ENCODE data around the gene HSF2BP. TPM values are rescaled to one million over a fixed set of nuclear protein-coding genes. Genes with fewer than 3 reads are reported as not detected.
"Not testable (repeated sequence)": the region's sequence is repeated elsewhere in the genome, so short reads cannot be mapped to it uniquely, and the experiment has no call there.

Gene HSF2BP
- total RNA-seq, 3 donors from 2014 or later, result 1.7 to 2.1 (median 1.9) TPM

- H3K4me1 Mint-ChIP-seq (ENCODE audit: low read depth); H3K27me3 Mint-ChIP-seq (ENCODE audit: low read depth); H3K9me3 Mint-ChIP-seq; H3K36me3 Mint-ChIP-seq (ENCODE audit: insufficient read depth); DNase-seq; H3K4me3 Mint-ChIP-seq; ATAC-seq: not testable (repeated sequence)
Measured at GRCh38 chr21:43595769-43596168, 63.5 kb downstream of the HSF2BP start.

DNA sequence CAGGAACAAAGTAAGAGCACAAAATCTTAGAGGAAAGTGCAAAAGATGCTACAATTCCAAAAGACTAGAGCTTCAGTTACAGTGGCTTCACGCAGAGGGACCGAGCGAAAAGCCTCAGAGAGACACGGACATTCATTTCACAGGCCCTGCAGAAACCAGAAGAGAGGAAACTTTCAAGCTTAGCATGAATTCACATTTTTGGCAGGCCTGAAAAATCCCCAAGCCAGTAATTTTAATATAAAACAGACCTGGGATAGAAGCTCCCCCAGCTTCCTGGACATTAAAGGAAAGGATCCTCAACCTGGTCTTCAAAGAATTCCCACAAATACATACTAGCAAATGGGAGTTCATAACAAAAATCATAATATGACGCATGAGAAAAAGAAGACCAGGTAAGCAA is 66.2 kb downstream of the HSF2BP start:
- H3K27me3 Mint-ChIP-seq (ENCODE audit: low read depth), result peaks cover 3% of the 10 kb centered on the region
- DNase-seq (no peak), ATAC-seq (no peak)
- no peak overlapping the region for H3K4me3 Mint-ChIP-seq
- no peaks in the 10 kb centered on the region for H3K9me3 Mint-ChIP-seq
- H3K4me1 Mint-ChIP-seq (ENCODE audit: low read depth), result no peaks in the 10 kb centered on the region
- H3K36me3 Mint-ChIP-seq (ENCODE audit: insufficient read depth), result no peaks in the 10 kb centered on the region

DNA sequence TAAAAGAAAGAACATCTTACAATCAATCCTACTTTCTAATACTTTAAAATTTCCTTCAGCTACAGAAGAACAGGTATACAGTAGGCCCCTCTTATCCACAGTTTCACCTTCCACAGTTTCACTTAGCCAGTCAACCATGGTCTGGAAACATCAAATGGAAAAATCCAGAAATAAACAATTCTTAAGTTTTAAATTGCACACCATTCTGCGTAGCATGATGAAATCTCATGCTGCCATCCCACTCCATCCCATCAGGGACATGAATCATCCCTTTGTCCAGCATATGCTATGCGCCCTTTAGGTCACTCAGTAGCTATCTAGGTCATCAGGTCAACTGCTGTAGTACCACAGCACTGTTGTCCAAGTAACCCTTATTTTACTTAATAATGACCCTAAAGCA is 67.7 kb downstream of the HSF2BP start:
- no peak for ATAC-seq
- peaks cover 2% of the 10 kb centered on the region for H3K27me3 Mint-ChIP-seq (ENCODE audit: low read depth)
- no peaks in the 10 kb centered on the region for H3K36me3 Mint-ChIP-seq (ENCODE audit: insufficient read depth)
- H3K9me3 Mint-ChIP-seq, result no peaks in the 10 kb centered on the region
- no peak for DNase-seq
- H3K4me3 Mint-ChIP-seq, result no peak overlapping the region
- H3K4me1 Mint-ChIP-seq (ENCODE audit: low read depth), result no peaks in the 10 kb centered on the region

DNA sequence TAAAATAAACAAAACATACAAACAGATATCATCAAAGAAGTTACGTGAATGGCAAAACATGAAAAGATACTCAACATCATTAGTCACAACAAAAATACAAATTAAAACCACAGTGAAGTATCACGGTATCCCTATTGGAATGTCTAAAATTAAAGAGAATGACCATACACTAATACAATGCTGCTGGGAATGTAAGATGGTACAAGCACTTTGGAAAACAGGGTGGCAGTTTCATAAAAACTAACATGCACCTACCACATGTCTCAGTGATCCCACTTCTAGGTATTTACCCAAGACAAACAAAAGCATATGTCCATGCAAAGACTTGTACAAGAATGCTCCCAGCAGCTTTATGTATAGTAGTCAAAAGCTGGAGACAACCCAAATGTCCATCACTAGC is 69.1 kb downstream of the HSF2BP start:
- no peak for DNase-seq
- Mint-ChIP-seq H3K27me3 (ENCODE audit: low read depth) (peaks cover 5% of the 10 kb centered on the region), H3K4me3 (no peak overlapping the region), H3K9me3 (no peaks in the 10 kb centered on the region), H3K36me3 (ENCODE audit: insufficient read depth) (no peaks in the 10 kb centered on the region), H3K4me1 (ENCODE audit: low read depth) (no peaks in the 10 kb centered on the region)
- no peak for ATAC-seq

DNA sequence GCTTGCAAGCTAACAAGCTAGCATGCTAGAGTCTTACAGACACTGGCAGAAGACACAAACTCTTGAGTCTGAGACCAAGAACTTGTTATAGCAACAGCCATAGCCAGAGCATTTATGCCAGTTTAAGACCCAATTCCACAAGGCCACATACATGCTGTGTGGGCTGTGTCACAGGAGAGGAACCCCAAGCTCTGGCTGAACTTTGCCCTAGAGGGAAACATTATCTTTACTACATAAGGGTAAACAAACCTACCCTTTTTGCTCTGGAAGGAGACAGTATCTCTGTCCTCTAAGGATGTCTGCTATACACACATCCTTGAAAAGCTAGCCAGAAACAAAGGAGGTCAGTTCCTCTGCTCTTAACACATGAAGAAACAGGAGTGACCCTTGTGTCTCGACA is 70.3 kb downstream of the HSF2BP start:
- Mint-ChIP-seq H3K4me3 (no peak overlapping the region), H3K36me3 (ENCODE audit: insufficient read depth) (no peaks in the 10 kb centered on the region), H3K27me3 (ENCODE audit: low read depth) (peaks cover 6% of the 10 kb centered on the region), H3K4me1 (ENCODE audit: low read depth) (no peaks in the 10 kb centered on the region), H3K9me3 (no peaks in the 10 kb centered on the region)
- DNase-seq, result no peak
- ATAC-seq, result no peak

DNA sequence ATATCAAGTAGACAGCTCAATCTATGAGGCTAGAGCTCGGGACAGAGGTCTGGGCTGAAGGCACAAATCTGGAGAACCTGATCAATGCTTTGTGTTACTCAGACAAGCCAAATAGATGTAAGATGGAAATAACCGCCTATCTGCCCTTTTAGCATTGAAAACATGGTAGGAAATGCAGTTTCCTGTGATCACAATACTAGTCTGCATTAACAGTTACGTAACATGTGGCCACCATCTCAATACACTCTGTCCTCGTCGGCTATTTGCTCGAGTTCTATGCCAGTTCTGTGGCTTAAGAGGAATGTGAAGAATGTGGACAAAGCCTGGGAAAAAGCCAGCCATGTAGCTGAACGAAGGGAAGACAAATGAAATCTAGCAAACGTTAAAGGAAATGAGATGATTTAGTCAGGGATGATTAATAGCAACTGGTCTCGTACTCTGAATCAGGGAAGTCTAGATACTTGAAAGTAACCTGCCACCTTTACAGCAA is 73.3 kb downstream of the HSF2BP start:
- Mint-ChIP-seq H3K9me3 (no peaks in the 10 kb centered on the region), H3K27me3 (ENCODE audit: low read depth) (peaks cover 6% of the 10 kb centered on the region), H3K4me1 (ENCODE audit: low read depth) (no peaks in the 10 kb centered on the region), H3K36me3 (ENCODE audit: insufficient read depth) (no peaks in the 10 kb centered on the region), H3K4me3 (no peak overlapping the region)
- DNase-seq (no peak), ATAC-seq (no peak)

- no peak for DNase-seq
- Mint-ChIP-seq H3K36me3 (ENCODE audit: insufficient read depth) (no peaks in the 10 kb centered on the region), H3K27me3 (ENCODE audit: low read depth) (peaks cover 4% of the 10 kb centered on the region), H3K4me3 (no peak overlapping the region), H3K4me1 (ENCODE audit: low read depth) (no peaks in the 10 kb centered on the region), H3K9me3 (no peaks in the 10 kb centered on the region)
- no peak for ATAC-seq
Measured at GRCh38 chr21:43585514-43585913, 73.8 kb downstream of the HSF2BP start.

GRCh38 chr21:43581453-43581852 is 77.8 kb downstream of the HSF2BP start:
- H3K4me1 Mint-ChIP-seq (ENCODE audit: low read depth), result no peaks in the 10 kb centered on the region
- H3K27me3 Mint-ChIP-seq (ENCODE audit: low read depth), result peaks cover 4% of the 10 kb centered on the region
- no peak for DNase-seq
- ATAC-seq, result no peak
- no peak overlapping the region for H3K4me3 Mint-ChIP-seq
- H3K36me3 Mint-ChIP-seq (ENCODE audit: insufficient read depth), result no peaks in the 10 kb centered on the region
- H3K9me3 Mint-ChIP-seq, result no peaks in the 10 kb centered on the region

DNA sequence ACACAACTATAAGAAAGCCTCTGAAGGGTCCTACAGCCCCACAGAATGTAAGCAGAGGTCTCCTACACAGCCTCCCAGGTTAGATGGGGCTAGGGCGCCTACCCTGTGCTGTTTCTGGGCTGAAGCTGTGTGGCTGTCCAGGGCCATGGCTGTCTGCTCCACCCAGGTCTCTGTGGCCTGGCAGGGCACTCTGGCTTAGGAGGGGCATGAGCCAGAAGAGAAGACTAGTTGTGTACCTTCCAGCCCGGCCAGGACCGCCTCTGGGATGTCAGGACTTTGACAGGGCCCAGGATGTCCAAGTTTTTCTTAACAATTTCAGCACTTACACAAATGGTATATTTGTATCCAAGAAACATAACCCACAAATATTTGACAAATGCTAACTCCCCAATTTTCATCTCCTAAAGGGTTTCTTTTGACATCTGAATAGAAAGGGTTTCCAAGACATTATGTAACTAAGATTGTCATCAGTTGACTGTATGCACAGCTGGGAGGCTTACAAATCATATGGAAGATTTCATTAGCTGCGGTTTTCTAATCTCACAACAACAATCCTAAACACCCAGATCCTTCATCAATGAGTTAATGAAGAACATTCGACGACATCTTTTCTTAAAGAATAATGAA is 80.5 kb downstream of the HSF2BP start:
- ATAC-seq, result no peak

GRCh38 chr21:43575473-43575844 is 83.8 kb downstream of the HSF2BP start:
- H3K4me1 Mint-ChIP-seq (ENCODE audit: low read depth), result no peaks in the 10 kb centered on the region
- peaks cover 7% of the 10 kb centered on the region for H3K27me3 Mint-ChIP-seq (ENCODE audit: low read depth)
- no peak for ATAC-seq
- no peak for DNase-seq
- H3K4me3 Mint-ChIP-seq, result no peak overlapping the region
- H3K36me3 Mint-ChIP-seq (ENCODE audit: insufficient read depth), result no peaks in the 10 kb centered on the region
- no peaks in the 10 kb centered on the region for H3K9me3 Mint-ChIP-seq

More for the DNA sequence above, 80.5 kb downstream of the HSF2BP start:
- Mint-ChIP-seq H3K9me3 (no peaks in the 10 kb centered on the region), H3K4me3 (no peak overlapping the region), H3K4me1 (ENCODE audit: low read depth) (no peaks in the 10 kb centered on the region), H3K36me3 (ENCODE audit: insufficient read depth) (no peaks in the 10 kb centered on the region), H3K27me3 (ENCODE audit: low read depth) (peaks cover 5% of the 10 kb centered on the region)
- no peak for DNase-seq

- Mint-ChIP-seq H3K27me3 (ENCODE audit: low read depth) (peaks cover 7% of the 10 kb centered on the region), H3K4me3 (no peak overlapping the region), H3K36me3 (ENCODE audit: insufficient read depth) (no peaks in the 10 kb centered on the region), H3K4me1 (ENCODE audit: low read depth) (no peaks in the 10 kb centered on the region), H3K9me3 (no peaks in the 10 kb centered on the region)
- ATAC-seq (no peak), DNase-seq (no peak)
Measured at GRCh38 chr21:43574741-43575472, 84.4 kb downstream of the HSF2BP start.

DNA sequence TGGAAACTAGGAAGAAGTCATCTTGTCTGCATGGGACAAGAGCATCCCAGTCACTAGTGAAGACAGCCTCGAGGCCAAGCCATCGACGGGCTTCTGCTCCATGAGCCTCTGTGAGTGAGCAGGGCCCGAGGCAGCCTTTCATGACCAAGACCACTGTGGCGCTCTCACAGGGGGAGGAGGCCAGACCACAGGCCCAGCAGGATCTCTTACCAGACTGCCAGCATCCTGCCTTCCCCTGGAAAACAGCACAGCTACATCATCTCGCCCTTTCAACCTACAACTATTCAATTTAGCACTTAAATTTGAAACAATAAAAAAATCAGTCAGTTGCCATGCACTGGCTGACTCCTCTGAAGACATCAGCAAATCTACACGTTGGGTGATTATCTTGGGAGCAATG is 85.4 kb downstream of the HSF2BP start:
- ATAC-seq (no peak), DNase-seq (no peak)
- Mint-ChIP-seq H3K27me3 (ENCODE audit: low read depth) (peaks cover 7% of the 10 kb centered on the region), H3K4me3 (no peak overlapping the region), H3K4me1 (ENCODE audit: low read depth) (no peaks in the 10 kb centered on the region), H3K9me3 (no peaks in the 10 kb centered on the region), H3K36me3 (ENCODE audit: insufficient read depth) (no peaks in the 10 kb centered on the region)

DNA sequence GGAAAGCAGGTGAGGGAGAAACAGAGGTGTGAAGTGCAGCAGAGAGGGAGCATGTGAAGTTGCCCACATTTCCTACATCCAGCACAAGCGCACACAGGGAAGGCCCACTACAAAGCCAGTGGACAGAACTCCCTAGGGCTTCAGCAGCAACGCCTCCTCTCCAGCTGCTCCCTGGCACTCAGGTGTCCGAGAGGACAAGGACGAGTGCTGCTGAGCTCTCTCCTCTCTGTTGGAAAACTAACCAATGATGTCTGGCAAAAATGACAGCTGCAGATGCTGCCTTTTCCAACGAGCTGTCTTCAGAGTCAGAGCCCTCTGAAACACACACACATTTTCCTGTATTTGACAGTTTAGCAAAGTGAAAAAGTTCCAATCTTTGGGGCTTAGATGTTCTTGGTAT is 86.8 kb downstream of the HSF2BP start:
- H3K4me3 Mint-ChIP-seq, result no peak overlapping the region
- DNase-seq (no peak), ATAC-seq (no peak)
- no peaks in the 10 kb centered on the region for H3K36me3 Mint-ChIP-seq (ENCODE audit: insufficient read depth)
- peaks cover 7% of the 10 kb centered on the region for H3K27me3 Mint-ChIP-seq (ENCODE audit: low read depth)
- no peaks in the 10 kb centered on the region for H3K4me1 Mint-ChIP-seq (ENCODE audit: low read depth)
- H3K9me3 Mint-ChIP-seq, result no peaks in the 10 kb centered on the region

DNA sequence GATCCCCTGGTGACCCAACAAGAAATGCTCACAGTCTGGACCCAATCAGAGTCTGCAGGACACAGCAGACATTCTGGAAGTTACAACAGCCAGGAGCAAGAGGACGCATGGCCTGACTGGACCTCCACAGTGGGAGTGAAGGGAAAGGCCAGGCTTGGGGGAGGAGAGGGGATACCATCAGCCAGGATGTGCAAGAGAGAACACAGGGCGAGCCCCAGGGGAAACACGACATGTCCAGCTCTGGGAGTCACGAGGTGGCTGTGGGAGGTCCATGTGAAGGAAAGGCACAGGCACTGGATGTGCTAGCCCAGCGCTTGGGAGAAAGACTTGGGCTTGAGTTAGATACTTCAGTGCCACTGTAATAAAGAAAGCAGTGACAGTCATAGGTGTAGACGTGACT is 87.3 kb downstream of the HSF2BP start:
- DNase-seq (no peak), ATAC-seq (no peak)
- peaks cover 7% of the 10 kb centered on the region for H3K27me3 Mint-ChIP-seq (ENCODE audit: low read depth)
- no peak overlapping the region for H3K4me3 Mint-ChIP-seq
- no peaks in the 10 kb centered on the region for H3K9me3 Mint-ChIP-seq
- H3K4me1 Mint-ChIP-seq (ENCODE audit: low read depth), result no peaks in the 10 kb centered on the region
- H3K36me3 Mint-ChIP-seq (ENCODE audit: insufficient read depth), result no peaks in the 10 kb centered on the region

GRCh38 chr21:43570195-43570594 is 89.1 kb downstream of the HSF2BP start:
- not testable (repeated sequence) for H3K9me3 Mint-ChIP-seq; ATAC-seq; H3K36me3 Mint-ChIP-seq (ENCODE audit: insufficient read depth); H3K27me3 Mint-ChIP-seq (ENCODE audit: low read depth); H3K4me3 Mint-ChIP-seq; H3K4me1 Mint-ChIP-seq (ENCODE audit: low read depth); DNase-seq
